Stimulated activated naive CD4-positive, alpha-beta T cell treated with Interleukin-2 at 50 U/mL for 16 hours (primary cell): ENCODE results near the gene NUP93.
"Not testable (repeated sequence)": the region's sequence is repeated elsewhere in the genome, so short reads cannot be mapped to it uniquely, and the experiment has no call there.

Experiments used
- DNase-seq: peaks from one replicate; lab custom pipeline; 2025; lab: John Stamatoyannopoulos, UW

The NUP93 gene

DNA sequence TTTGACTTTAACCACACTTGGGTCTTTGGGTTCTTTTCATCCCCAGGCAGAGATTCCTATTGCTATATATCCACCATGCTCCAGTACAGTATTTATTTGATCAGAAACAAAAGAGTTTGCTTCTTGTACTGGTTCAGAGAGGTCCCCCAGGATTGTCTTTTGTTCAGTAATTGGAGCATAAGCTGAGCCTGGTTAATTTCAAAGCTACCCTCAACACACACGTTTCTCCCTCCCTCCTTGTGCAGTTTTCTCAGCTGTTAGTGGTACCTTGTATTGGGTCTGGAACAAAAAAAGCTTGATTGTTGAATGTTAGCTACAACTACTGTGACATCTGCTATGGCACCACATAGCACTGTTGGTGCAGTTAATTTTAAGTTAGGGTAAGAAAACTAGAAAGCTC, 50.0 kb downstream of the NUP93 start:
- no peak for DNase-seq

DNA sequence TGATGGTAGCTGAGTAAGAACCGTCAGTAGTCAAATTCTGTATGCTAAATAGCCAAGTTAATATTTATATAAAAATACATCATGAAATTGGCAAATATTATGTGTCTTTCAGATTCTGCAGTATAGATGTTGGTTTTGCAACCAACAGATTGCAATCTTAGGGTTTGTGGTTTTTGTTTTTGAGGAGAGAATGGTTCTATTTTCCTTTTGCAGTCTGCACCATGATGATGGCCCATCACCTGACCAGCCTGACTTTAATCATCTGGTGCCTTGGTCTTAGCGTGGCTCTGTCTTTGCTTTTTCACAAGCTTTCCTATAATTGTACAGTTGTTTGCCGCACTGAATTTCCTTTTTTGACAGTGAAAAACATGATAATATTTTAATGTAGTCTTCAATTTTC, 50.7 kb downstream of the NUP93 start:
- DNase-seq = no peak

DNA sequence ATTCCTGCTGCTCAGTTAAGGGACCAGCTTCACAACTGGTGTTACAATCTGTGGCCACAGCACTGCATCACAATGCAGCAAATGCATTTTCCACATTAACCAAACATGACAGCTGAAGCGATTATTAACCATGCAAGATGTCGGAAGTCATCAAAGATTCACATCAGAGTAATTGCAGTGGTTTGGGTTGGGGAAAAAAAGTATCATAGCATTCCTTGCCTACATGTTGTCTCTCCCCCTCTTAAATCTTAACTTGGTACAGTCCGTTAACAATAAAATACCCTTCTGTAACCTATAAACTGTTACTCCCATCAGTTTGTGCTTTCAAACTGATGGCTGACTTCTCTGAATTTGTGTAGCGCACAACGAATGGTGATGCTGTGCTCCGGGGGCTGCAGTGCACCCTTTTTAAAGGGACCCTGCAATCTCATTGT, 51.6 kb downstream of the NUP93 start:
- DNase-seq = no peak

DNA sequence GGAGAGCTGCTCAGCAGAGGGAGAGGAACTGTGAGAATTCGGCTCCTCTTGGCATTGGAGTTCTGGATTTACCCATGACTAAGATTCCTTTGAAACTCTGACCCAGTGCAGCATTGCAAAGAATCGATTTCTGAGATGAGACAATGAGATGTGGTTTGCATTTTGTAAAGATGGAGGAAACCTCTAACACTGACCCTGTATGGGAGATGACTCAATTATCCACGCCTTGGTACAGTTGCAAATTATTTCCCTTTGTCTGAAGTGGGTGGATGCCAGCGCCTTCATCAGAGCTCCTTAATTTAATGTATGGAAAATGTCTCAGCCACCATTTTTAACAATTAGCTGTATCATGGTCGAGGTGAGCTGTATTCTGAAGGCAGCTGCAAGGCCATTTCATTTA, 53.4 kb downstream of the NUP93 start:
- DNase-seq = no peak

DNA sequence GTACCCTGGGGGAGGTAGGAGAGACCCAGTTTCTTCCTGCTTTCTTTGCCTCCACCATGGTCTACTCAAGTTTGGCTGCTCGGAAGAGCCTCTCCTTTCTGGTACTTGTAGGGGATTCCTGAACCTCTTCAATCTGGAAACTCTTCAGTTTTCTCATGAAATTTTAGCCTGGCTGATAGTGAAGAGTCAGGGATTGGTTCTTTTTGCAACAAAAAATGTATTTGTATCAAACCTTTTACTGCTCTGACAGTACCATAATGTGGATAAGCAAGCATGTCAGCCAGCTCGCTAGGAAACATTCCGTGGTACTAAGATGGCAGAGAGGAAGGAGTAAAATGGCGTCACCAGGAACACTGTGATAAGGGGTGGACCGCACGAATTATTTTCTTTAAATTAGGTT, 55.4 kb downstream of the NUP93 start:
- DNase-seq = no peak

DNA sequence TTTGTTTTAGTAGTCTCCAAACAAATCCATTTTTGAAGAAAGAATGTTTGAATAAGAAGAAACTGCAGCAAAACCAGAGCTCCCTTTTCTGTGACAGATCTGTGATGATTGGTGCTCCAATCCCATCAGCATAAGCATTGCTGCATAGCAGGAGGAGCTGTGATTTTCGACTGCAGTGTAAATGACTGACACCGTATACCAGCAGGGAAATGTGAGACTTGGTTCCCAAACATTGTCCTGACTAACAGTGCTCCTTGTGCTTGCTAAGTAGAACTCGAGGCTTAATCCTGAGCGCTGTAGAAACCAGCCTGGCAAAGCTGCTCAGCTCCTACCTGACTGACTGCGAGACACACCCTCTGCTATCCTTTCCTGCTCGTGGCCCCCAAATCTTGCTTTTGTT, 57.2 kb downstream of the NUP93 start:
- no peak for DNase-seq

DNA sequence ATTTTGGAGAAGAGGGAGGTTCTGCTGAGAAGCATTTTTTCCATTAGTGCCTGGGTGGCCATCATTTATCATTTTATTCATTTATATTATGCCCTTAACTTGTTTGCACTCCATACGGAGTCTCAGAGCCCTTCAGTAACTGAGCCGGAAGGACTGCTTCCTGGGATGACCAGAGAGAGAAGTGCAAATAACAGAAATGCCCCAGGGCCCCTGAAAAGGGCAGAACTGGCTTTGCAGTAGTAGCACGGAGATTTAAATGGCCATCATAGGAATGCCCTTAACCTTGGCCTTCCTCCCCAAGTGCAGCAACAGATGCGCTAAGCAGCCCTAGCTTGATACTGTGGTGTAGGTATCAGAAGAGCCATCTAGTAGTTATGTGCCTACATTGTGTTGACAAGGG, 58.5 kb downstream of the NUP93 start:
- DNase-seq = no peak

DNA sequence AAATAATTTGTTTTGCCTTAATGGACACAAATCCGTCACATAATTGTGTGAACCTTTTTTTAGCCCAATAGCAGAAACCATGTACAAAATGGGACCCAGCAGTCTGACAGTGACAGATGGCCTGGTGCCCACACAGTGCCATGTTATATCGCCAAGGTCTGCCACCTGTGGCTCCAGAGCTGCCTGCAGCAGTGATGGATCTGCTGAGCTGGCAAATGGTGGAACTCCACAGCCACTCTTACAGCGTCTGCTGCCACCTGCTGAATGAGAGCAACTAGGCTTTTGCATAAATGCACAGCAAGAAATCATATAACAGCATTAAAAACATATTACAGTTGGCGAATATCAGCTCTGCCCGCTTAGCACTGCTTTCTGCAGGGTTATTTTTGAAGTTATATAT, 59.4 kb downstream of the NUP93 start:
- peak; percentile 4 for DNase-seq

DNA sequence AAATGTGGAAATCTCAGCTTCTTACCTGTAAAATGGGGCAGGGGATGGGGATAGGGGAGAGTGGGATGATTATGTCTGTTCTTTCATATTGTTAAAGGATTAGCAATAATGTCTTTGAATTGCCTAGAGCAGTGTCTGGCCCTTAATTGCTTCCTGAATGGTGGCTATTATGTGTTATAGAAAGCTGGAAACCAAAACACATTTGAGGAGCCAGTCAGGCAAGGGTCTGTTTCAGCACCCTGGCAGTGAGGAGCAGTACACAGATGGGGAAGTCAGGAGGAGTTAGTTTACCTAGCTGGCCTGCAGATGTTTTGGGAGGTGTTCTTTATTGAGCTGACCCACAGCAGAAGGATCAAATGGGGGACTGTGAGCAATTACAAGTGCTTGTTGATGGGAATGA, 63.0 kb downstream of the NUP93 start:
- DNase-seq = no peak

DNA sequence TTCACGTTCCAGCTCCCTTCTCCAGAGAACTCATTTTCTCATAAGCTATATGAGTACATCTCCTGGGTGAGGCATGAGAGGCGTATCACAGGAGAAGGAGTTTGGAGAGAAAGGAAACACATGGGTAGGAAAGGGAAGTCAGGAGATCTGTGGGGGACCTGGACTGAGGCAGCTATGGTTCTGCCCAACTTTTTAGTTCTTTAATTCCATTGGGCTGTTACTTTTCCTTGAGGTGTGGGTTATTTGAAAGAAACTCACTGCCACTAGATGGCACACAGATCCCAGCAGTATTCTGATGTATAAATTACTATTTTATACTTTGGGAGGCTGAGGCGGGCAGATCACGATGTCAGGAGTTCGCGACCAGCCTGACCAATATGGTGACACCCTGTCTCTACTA, 63.6 kb downstream of the NUP93 start:
- no peak for DNase-seq

DNA sequence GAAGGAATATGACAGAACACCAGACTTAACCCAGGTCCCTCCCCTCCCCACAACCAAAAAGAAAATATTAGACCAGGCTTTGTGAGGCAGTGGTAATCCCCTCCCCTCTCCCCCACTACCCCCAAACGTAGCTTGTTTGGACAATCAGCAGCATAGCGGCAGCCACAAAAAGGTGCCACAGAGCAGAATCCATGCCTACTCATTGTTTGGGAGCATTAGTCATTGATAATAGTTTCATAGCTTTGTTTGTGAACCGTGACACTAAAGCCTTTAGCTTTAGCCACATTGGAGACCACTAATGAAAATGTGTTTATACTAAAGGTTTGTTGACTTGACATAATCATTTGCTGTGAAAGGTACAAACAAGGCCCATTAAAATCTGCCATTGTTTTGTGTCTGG, 65.1 kb downstream of the NUP93 start:
- no peak for DNase-seq

DNA sequence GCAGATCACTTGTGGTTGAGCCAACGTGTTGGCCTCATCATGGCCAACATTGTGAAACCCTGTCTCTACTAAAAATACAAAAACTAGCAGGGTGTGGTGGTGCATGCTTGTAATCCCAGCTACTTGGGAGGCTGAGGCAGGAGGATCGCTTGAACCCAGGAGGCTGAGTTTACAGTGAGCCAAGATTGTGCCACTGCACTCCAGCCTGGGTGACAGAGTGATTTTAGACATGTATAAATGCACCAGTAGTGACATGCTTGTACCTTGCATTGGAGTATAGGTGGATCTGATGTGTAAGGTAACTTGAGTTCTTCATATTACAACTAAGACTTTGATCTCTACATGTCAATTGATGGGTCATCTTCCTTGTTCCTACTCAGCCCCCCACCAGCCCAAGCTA, 67.1 kb downstream of the NUP93 start:
- not testable (repeated sequence) for DNase-seq

DNA sequence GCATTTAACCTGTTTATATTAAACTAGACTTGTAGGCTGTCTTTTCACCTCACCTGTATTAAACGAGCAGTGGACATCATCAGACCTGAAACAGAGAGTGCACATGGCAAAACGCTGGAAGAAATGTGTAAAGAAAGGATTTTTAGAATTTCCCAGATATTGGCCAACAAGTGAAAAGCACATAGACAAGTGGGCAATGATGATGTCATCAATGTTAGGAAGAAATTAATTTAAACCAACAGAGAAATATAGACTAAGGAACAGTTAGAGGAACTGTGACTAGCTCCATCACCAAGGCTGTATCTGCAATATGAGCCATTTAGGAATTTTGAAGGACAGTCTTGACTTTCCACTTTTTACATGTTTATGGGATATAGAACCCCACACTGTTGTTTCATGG, 67.9 kb downstream of the NUP93 start:
- no peak for DNase-seq

DNA sequence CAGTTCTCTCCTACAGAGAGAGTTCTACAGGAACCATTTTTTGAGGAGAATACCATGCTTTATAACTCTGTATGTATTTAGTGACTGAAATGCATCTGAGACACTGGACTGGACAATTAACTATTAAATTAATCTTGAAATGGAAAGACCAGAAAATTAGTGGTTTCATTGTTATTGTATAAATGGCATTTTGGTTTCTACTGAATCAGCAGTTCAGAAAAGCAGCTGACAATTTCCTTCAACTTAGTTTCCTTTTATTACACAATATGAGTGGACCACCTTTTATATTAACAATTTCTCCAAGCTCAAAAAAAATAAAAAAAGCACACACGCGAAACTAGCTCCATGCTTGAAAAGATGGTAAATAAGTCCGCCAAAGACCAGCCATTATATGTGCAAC, 69.0 kb downstream of the NUP93 start:
- no peak for DNase-seq

DNA sequence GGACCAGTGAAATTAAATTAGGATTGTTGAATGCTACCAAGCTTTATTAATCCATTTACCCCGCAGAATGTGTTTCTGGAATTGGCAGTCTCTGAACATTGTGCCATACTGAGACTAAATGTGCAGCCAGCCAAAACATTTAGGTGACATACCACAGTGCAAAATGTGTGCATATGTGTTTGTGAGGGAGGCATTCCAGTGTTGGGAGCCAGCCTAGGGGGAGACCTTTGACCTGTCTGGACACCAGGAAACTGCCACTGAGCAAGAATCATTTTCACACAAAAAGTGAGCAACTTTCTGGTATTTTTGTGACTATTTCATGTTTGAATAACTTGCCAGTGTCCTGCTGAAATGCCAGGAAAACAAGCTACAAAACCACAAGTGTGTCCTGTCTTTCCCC, 70.4 kb downstream of the NUP93 start:
- no peak for DNase-seq

DNA sequence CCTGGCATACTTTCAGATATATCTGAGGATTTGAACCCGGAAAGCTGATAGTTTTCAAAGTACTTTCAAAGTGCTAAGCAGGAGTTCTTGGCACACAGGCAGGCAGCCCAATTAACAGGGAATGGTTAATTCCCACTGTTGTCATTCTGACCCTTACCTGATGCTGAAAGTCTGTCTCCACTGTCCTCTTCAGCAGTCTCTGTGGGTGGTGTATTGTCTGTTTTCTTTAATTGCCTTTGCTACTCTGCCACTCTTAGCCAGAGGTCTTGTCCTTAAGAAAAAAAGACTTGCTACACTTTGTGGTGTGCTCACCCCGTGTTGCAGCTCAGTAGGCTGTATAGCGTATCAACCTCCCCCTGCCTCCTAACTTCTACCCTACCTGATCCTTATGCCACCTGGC, 71.8 kb downstream of the NUP93 start:
- DNase-seq = no peak

DNA sequence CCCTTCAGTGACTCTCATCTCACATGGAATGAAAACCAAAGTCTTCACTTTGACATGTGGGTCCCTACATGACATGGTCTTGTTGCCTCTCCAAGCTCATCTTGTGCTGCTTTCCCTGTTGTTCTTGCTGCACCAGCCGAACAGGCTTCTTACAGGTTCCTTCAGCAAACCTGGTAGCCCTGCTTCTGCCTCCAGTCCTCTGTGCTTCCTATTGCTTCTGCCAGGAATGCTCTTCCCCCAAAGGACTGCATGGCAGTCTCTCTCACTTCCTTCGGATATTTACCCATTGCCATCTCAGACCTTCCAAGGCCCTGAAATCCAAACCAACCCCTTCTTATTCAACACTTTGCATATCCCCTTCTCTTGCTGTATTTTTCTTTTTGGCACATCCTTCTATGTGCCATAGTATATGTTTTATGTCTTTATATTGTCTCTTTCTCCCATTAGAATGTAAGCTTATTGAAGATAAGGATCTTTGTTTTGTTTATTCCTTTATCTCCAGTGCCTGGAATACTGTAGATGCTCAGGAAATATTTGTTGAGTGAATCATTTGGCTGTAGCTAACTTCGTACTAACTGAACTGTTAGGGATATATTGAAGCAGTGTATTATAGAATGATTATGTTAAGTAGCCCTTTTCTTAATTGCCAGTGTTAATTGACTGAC, 77.2 kb downstream of the NUP93 start:
- DNase-seq = no peak

DNA sequence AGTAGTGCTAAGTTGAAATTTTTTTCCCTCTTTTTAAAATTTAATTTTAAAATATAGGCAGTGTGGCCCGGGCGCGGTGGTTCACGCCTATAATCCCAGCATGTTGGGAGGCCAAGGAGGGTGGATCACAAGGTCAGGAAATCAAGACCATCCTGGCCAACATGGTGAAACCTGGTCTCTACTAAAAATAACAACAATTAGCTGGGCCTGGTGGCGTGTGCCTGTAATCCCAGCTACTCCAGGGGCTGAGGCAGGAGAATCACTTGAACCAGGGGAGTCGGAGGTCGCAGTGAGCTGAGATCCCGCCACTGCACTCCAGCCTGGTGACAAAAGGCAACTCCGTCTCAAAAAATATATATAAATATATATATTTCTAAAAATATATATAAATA, 77.7 kb downstream of the NUP93 start:
- DNase-seq = not testable (repeated sequence)

DNA sequence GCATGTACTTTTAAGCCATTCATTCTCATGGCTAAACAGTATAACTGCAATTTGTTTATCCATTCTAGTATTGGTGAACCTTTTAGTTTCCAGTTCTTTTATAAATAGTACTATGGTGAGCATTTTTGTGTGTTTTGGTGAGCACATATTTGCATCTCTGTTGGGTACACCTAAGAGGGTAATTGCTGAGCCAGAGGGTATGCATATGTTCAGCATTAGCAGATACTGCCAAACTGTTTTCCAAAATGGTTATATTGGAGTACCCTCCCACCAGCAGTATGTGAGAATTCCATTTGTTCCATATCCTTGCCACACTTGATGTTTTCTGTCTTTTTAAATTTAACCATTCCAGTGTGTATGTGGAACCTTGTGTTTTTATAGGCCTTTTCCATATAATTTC, 81.0 kb downstream of the NUP93 start:
- DNase-seq = no peak

DNA sequence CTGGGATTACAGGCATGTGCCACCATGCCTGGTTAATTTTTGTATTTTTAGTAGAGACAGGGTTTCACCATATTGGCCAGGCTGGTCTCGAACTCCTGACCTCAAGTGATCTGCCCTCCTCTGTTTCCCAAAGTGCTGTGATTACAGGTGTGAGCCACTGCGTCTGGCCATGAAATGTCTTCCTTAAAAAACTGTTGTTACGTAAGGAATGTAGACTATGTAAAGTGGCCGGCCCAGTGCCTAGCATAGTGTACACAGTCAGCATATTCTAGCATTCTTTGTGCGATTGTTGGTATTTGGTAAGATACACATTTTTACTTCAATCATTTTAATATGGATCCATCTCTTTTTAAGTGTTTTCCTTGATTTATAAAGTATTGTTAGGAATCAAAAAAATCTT, 81.7 kb downstream of the NUP93 start:
- not testable (repeated sequence) for DNase-seq

DNA sequence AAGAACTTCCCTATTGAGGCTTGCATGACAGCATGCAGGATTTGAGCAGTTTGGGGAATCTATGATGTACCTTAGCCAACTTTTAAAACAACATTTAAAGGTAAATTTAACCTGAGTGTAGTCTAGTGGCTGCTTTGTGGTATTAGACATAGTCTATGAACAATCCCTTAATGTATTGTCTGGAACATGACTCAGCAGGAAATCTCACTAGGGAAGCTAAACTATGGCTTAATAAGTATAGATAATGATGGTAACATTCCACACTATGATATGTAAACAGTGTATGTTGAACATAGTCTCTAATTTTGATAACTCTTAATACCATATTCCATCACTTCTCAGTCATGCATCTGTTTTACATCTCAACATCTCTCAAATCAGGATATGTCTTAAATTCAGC, 83.0 kb downstream of the NUP93 start:
- DNase-seq = no peak

DNA sequence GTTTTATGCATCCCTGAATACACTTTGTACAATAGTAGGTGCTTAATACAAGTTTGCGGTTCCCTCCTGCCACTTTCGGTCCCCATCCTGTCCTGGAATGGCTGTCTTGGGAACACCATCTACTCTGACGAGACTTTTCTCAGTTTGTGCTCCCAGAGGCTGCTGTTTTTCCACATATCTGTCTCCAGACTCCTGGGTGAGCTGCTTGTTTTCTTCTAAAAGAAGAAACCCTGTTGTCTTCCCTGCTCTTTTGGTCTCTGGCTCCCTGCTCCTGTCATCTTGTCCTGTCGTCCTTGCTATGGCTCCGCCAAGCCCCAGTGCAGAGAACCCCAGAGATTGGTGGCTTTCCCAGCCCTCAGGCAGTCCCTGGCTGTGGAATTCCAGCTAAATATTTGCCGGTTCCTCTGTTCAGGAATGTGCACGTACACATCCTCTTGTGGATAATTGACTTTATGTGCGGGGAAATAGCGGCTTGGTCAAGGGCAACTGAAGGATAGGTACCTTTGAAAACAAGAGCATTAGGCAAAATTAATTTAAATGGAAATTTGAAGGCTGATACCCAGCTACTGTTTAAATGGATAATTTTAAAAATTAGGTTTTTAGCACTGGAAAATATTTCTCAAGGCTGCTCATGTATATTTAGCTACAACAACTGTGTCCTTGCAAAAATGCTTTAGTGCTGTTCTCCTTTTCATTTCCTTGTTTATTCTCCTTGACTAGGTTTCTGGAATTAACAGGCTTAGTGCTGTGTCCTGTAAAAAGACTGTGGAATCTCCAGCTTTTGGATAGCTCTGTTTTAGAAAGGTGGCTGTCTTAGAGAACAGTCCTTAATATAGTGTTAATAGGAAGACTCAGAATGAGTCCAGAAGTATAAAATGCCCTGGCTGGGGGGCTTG, 84.9 kb downstream of the NUP93 start:
- DNase-seq = no peak

DNA sequence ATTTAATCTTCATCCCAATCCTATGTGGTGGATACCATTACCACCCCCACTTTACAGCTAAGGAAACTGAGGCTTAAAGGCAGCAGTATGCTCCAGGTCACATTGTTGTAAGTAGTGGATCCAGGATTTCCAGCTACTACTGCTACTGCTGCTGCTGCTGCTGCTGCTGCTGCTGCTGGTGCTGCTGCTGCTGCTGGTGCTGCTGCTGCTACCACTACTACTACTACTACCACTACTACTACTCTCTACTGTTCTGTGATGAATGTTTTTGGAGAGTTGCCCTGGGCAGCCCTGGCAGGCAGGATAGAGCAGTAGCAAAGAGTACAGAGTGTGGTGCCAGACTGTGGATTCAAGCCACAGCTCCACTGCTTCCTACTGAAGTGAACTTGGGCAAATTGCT, 85.8 kb downstream of the NUP93 start:
- no peak for DNase-seq

DNA sequence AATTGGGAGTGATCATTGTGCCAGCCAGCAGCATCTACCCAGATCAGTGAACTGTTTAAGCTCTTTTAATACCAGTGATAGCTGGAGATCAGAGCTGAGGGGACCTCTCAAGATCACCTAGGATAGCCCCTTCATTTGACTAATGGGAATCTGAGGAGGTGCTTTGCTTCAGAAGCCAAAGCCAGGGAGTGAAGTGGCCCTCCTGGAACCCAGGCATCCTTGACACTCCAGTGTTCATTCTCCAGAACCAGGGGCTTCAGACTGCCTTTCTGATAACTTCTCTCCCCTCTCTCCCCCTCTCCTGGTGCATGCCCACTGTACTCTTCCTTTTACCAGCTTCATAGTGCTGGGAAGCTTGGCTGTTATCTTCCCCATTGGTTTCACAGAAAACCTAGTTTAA, 87.1 kb downstream of the NUP93 start:
- DNase-seq = no peak
